Measurements from ENCODE around the gene TELO2. TPM values are rescaled to one million over a fixed set of nuclear protein-coding genes. Genes with fewer than 3 reads are reported as not detected.

TELO2 gene
- total RNA-seq, 4 donors from 2014 or later: 22.2 to 98.1 (median 49.6) TPM

- intact Hi-C loops (cut with DNase I; ENCODE audit: low total_unique reads): no loop called here
- peaks cover 9 to 26% (median 19%) of the 10 kb centered on the region in 4 donors for H3K4me1 ChIP-seq
These were observed 35.9 kb downstream of the TELO2 start for GRCh38 chr16:1528921-1529537.

GRCh38 chr16:1530349-1530882, 37.3 kb downstream of the TELO2 start:
- intact Hi-C loops (cut with DNase I; ENCODE audit: low total_unique reads): no loop called here
- in situ Hi-C loops (cut with MboI; ENCODE audit: low pct_ligation_motif_present in 1 of 4, low pct_unique_long_range_greater_than_20kb in 1 of 4, low sequenced_read_pairs in 3 of 4): no loop called here
- TF ChIP-seq POLR2A (IDR thresholded peaks at IDR 0.05) (no peak), CTCF (IDR thresholded peaks at IDR 0.05) (no peak), EP300 (IDR thresholded peaks at IDR 0.05; ENCODE audit: low read depth) (no peak), POLR2AphosphoS5 (IDR thresholded peaks at IDR 0.05) (no peak)
- Histone ChIP-seq H3K9me3 (no peaks in the 10 kb centered on the region), H3K27ac (peak overlapping the region; percentile 80 to 97 (median 86)), H3K4me1 (peaks cover 9 to 28% (median 20%) of the 10 kb centered on the region in 4 donors), H3K36me3 (no peaks in the 10 kb centered on the region), H3K27me3 (no peaks in the 10 kb centered on the region), H3K4me3 (no peak overlapping the region)
- no peak for DNase-seq
- 93 to 96% methylated on average over 3 to 27 of the region's 27 CpGs for WGBS, 2 donors (ENCODE audit: low coverage in 1 of 2)

More at GRCh38 chr16:1528921-1529537, 35.9 kb downstream of the TELO2 start:
- 92% methylated on average over 23 of the region's 29 CpGs; no CpG with 5 or more reads in 1 of the 2 donors for WGBS, 2 donors (ENCODE audit: low coverage in 1 of 2)
- in situ Hi-C loops (cut with MboI; ENCODE audit: low pct_ligation_motif_present in 1 of 4, low pct_unique_long_range_greater_than_20kb in 1 of 4, low sequenced_read_pairs in 3 of 4): no loop called here
- no peaks in the 10 kb centered on the region for H3K27me3 ChIP-seq
- no peaks in the 10 kb centered on the region for H3K36me3 ChIP-seq
- no peak for DNase-seq
- no peak overlapping the region for H3K27ac ChIP-seq
- no peak overlapping the region for H3K4me3 ChIP-seq
- no peaks in the 10 kb centered on the region for H3K9me3 ChIP-seq
- no peak for TF ChIP-seq EP300 (IDR thresholded peaks at IDR 0.05; ENCODE audit: low read depth)
- no peak for TF ChIP-seq POLR2AphosphoS5 (IDR thresholded peaks at IDR 0.05)
- no peak for TF ChIP-seq CTCF (IDR thresholded peaks at IDR 0.05)
- no peak for TF ChIP-seq POLR2A (IDR thresholded peaks at IDR 0.05)

GRCh38 chr16:1530883-1531637, 37.9 kb downstream of the TELO2 start:
- peaks cover 11 to 34% (median 22%) of the 10 kb centered on the region in 4 donors for H3K4me1 ChIP-seq
- H3K36me3 ChIP-seq: no peaks in the 10 kb centered on the region
- peak overlapping the region; percentile 80 to 97 (median 86) for H3K27ac ChIP-seq
- DNase-seq: peak; percentile 32
- H3K9me3 ChIP-seq: no peaks in the 10 kb centered on the region
- H3K4me3 ChIP-seq: no peak overlapping the region
- 75% methylated on average over 33 of the region's 35 CpGs; no CpG with 5 or more reads in 1 of the 2 donors for WGBS, 2 donors (ENCODE audit: low coverage in 1 of 2)
- TF ChIP-seq EP300 (IDR thresholded peaks at IDR 0.05; ENCODE audit: low read depth) (peak; percentile 63), POLR2A (IDR thresholded peaks at IDR 0.05) (peak; percentile 37), CTCF (IDR thresholded peaks at IDR 0.05) (no peak), POLR2AphosphoS5 (IDR thresholded peaks at IDR 0.05) (peak; percentile 65 to 89 (median 67))
- intact Hi-C loops (cut with DNase I; ENCODE audit: low total_unique reads) (no loop called here), in situ Hi-C loops (cut with MboI; ENCODE audit: low pct_ligation_motif_present in 1 of 4, low pct_unique_long_range_greater_than_20kb in 1 of 4, low sequenced_read_pairs in 3 of 4) (no loop called here)
- no peaks in the 10 kb centered on the region for H3K27me3 ChIP-seq

- H3K9me3 ChIP-seq: no peaks in the 10 kb centered on the region
- TF ChIP-seq EP300 (IDR thresholded peaks at IDR 0.05; ENCODE audit: low read depth): no peak
- no peak for TF ChIP-seq POLR2A (IDR thresholded peaks at IDR 0.05)
- TF ChIP-seq CTCF (IDR thresholded peaks at IDR 0.05): no peak
- no peak for TF ChIP-seq POLR2AphosphoS5 (IDR thresholded peaks at IDR 0.05)
- WGBS, 2 donors (ENCODE audit: low coverage in 1 of 2): 93% methylated on average over 14 of the region's 14 CpGs; no CpG with 5 or more reads in 1 of the 2 donors
- in situ Hi-C loops (cut with MboI; ENCODE audit: low pct_ligation_motif_present in 1 of 4, low pct_unique_long_range_greater_than_20kb in 1 of 4, low sequenced_read_pairs in 3 of 4) (no loop called here), intact Hi-C loops (cut with DNase I; ENCODE audit: low total_unique reads) (no loop called here)
- H3K27ac ChIP-seq: peak overlapping the region; percentile 80 to 97 (median 86)
- no peak for DNase-seq
- H3K36me3 ChIP-seq: no peaks in the 10 kb centered on the region
- H3K4me3 ChIP-seq: no peak overlapping the region
- peaks cover 12 to 36% (median 24%) of the 10 kb centered on the region in 4 donors for H3K4me1 ChIP-seq
- H3K27me3 ChIP-seq: no peaks in the 10 kb centered on the region
These were observed 38.4 kb downstream of the TELO2 start for GRCh38 chr16:1531638-1531910.
